Measurements from ENCODE around the gene FMR1NB.

Gene FMR1NB, protein sequence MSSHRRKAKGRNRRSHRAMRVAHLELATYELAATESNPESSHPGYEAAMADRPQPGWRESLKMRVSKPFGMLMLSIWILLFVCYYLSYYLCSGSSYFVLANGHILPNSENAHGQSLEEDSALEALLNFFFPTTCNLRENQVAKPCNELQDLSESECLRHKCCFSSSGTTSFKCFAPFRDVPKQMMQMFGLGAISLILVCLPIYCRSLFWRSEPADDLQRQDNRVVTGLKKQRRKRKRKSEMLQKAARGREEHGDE

GRCh38 chrX:147981038-147981752 is at the start of gene FMR1NB:
TSS of gene FMR1NB (plus strand) at chrX:147981337. CDS start at chrX:147981403, 66 bp downstream.
- no peak for FAIRE-seq

GRCh38 chrX:147933815-147934214 is 47.3 kb upstream of the FMR1NB start:
- no peak for FAIRE-seq

DNA sequence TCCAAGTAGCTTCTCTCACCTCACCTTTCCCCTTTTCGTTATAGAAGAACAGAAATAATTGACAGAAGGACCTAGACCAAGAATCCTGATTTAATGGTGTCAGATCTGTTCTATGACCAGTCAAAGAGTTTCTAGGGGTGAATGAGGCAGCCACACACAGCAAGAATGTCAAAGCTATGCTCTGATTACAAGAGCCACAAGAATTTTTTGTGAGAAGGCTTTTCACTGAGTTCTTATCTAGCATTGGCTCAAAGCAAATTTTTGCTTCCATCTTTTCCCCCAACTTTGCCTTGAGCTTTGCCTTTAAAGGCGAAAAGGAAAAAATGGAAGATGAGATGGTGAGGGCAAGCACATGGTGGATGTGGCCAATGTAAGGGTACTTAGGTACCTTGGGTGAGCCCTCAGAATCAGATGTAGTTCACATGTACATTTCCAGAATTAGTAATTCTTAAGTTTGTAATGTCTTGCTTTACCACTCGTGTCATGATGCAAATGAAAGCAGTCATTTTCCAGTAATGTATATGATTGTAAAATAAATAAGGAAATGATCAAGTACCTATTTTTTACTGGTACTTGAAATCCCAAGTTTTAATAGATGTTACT is 45.9 kb upstream of the FMR1NB start:
- FAIRE-seq = no peak

GRCh38 chrX:147945286-147945685 is 35.9 kb upstream of the FMR1NB start:
- FAIRE-seq = no peak

DNA sequence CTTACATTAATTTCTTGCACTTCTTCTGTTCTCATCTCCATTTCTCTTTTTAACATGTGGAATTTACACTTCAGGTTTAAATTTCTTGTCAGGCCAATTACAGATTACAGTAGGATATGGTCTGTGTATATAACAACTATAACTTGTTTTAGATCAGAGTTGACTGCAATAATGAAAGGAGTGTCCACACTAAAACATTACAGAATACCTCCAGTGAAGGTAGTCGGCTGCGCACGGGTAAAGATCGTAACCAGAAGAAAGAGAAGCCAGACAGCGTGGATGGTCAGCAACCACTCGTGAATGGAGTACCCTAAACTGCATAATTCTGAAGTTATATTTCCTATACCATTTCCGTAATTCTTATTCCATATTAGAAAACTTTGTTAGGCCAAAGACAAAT is 32.6 kb upstream of the FMR1NB start:
- FAIRE-seq = no peak

DNA sequence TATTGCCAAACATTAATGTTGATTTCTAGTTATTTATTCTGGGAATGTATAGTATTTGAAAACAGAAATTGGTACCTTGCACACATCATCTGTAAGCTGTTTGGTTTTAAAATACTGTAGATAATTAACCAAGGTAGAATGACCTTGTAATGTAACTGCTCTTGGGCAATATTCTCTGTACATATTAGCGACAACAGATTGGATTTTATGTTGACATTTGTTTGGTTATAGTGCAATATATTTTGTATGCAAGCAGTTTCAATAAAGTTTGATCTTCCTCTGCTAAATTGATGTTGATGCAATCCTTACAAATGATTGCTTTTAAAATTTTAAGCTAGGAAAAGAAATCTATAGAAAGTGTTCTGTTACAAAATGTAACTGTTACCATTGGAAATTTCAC is 30.8 kb upstream of the FMR1NB start:
- no peak for FAIRE-seq

GRCh38 chrX:147953976-147954375 is 27.2 kb upstream of the FMR1NB start:
- FAIRE-seq = no peak

DNA sequence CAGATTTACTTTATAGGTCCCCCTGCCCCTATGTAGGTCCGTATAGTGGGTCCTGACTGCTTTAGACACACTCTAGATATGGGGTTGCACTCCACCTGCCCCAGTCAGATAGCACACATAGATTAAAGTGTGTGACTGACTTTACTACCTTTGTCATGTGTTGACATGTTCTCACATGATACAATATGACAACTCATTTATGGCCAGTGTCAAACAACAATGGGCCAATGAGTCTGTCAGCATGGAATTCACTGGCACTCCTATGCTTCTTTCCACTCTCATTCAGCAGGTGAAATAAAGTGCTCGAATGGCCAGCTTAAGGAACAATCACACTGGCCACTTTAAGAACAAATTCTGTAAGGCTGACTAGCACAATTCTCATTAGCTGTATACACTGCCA is 23.8 kb upstream of the FMR1NB start:
- FAIRE-seq = no peak

- FAIRE-seq = no peak
Measured at GRCh38 chrX:147958291-147958690, 22.8 kb upstream of the FMR1NB start.

- FAIRE-seq = no peak
Measured at GRCh38 chrX:147960722-147961121, 20.4 kb upstream of the FMR1NB start.

GRCh38 chrX:147962476-147962875 is 18.7 kb upstream of the FMR1NB start:
- no peak for FAIRE-seq

DNA sequence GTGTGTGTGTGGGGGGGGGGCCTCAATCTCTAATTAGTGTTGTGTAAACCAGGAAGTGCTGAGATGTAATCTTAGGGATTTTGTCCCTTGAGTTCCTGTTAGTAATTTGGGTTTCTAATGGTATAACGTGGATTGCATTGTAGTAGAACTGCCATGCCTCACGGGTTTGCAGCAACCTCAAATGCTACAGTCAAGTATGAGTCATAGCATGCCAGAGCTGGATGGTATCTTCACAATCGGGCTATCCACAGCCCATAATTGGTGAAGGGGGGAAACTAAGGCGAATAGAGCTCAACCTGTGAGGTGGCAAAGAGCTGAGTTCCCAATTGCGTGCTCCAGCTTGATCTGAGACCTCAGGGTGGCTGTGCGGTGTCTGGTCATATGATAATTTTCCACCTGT is 2.2 kb upstream of the FMR1NB start:
- no peak for FAIRE-seq

DNA sequence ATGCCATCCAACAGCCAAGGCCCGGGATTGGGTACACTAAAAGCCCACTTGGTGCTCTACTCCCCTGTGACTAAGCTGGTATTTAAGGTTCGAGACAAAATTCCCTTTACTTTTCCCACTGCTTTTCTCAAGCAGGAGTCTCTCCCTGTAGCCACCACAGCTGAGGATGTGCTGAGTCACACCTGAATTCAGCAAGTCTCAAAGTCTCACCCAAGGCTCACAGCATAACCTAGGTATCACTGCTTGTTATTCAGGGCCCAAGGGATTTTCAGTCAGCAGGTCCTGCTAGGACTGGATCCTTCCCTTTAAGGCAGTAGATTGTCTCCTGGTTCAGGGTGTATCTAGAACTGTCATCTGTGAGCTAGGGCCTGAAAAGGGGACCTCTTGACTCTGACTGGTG is 39.2 kb downstream of the FMR1NB start:
- no peak for FAIRE-seq

DNA sequence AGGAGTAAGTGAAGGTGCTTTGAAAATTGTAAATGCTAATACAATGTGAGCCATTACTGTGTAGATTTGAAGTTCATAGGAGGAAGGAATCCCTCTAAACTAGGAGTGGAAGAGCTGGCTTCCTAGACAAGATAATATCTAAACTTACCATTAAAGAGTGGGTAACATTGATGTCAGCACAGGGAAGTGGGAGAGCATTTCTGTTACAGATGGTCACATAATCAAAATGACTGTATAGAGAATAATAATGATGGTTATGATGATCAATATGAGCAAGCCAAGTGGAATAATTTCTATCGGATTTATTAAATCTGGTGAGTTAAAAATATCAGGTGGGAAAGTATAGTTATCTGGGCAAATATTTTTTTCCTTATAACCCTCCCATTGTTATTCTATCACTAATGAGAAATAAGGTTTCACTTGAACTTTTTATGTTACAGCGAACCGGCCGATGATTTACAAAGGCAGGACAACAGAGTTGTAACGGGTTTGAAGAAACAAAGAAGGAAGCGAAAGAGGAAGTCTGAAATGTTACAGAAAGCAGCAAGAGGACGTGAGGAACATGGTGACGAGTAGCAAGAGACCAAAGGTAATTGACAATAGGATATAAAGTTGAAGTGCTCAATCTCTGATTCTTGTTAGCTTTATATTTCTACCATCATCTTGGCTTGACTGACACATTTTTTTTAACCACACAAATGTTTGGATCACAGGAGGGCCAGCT is 43.5 kb downstream of the FMR1NB start:
- FAIRE-seq = no peak

DNA sequence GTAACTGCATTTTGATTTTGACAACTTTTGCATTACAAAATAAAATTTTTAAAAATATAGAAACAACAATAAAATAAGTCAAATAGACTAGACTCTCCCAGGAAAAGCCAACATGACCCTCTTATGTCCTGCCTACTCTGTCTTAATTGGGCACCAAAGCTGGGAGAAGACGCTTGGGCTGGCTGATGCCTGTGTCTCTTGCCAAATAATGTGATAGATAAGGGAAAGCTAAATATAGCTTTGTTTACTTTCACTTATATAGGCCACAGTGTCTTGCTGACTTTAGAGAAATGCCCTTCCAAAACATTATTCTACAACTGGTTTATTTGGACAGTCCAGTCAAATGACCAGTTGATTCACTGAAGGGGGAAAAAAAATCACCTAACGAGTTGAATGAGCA is 54.2 kb downstream of the FMR1NB start:
- no peak for FAIRE-seq

GRCh38 chrX:148037020-148037419 is 55.9 kb downstream of the FMR1NB start:
- no peak for FAIRE-seq

GRCh38 chrX:148043271-148043855 is 62.2 kb downstream of the FMR1NB start:
- FAIRE-seq = no peak

- FAIRE-seq = no peak
Measured at GRCh38 chrX:148047200-148047599, 66.1 kb downstream of the FMR1NB start.

DNA sequence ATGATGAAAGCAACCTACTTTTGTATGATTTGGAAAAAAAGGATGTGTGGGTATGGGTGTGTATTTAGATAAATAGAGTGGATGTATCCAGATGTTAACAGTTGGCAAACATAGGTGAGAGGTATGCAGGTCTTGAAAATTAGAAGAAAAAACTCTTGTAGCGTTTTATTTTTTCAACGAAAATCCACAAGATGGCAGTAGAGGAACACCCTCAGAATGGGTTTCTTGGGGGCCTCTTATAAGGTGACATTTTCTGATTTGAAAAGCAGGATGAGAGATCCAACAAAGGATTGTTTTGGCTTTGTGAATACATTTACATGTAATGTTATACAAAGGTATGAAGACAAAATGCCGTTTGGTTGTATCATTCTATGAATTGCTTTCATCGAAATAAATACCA is 68.3 kb downstream of the FMR1NB start:
- FAIRE-seq = no peak

DNA sequence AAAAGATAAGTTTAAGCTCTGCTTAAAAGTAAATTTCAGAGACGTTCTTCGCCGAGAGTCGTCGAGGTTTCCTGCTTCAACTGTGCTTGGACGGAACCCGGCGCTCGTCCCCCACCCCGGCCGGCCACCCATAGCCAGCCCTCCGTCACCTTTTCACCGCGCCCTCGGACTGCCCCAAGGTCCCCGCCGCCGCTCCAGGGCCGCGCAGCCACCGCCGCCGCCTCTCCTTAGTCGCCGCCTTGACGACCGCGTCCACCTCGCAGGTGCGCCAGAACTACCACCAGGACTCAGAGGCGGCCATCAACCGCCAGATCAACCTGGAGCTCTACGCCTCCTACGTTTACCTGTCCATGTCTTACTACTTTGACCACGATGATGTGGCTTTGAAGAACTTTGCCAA is 70.8 kb downstream of the FMR1NB start:
- no peak for FAIRE-seq

DNA sequence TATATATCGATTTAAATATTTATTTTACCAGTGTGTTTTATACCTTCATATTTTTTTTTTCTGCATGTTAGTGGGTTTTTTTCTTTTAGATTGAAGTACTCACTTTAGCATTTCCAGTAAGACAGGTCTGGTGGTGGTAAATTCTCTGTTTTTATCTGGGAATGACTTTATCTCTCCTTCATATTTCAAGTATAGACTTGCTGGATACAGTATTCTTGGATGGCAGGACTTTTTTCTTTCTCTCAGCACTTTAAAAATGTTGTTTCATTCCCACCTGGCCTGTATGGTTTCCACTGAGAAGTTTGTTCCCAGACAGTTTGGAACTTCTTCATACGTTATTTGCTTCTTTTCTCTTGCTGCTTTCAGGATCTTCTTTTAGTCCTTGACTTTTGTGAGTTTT is 86.1 kb downstream of the FMR1NB start:
- no peak for FAIRE-seq

- FAIRE-seq = no peak
Measured at GRCh38 chrX:148069759-148070503, 88.8 kb downstream of the FMR1NB start.
